HEK293T (cell line): ENCODE results near the gene CLEC16A.

Experiments used
- ARNT ChIP-seq: fragments of 450-650 bp; IDR thresholded peaks from 2 replicates; pipeline ENCODE4 v1.6.1; 2017; ENCODE audit warnings: mild to moderate bottlenecking
- BHLHE40 ChIP-seq: fragments of 450-650 bp; IDR thresholded peaks from 2 replicates; pipeline ENCODE4 v1.6.1; 2016; ENCODE audit warnings: mild to moderate bottlenecking, moderate library complexity, borderline replicate concordance
- CTBP1 ChIP-seq: fragments of 450-650 bp; IDR thresholded peaks from 2 replicates; pipeline ENCODE4 v1.6.1; 2016; ENCODE audit warnings: borderline replicate concordance
- FOXK2 ChIP-seq: fragments of 450-650 bp; IDR thresholded peaks from 2 replicates; pipeline ENCODE4 v1.6.1; 2016; ENCODE audit warnings: mild to moderate bottlenecking
- FOXM1 ChIP-seq: fragments of 450-650 bp; IDR thresholded peaks from 2 replicates; pipeline ENCODE4 v1.6.1; 2017; ENCODE audit warnings: mild to moderate bottlenecking, borderline replicate concordance
- LEF1 ChIP-seq: fragments of 450-650 bp; IDR thresholded peaks from 2 replicates; pipeline ENCODE4 v1.6.1; 2017; ENCODE audit warnings: mild to moderate bottlenecking, borderline replicate concordance
- NFRKB ChIP-seq: fragments of 450-650 bp; IDR thresholded peaks from 2 replicates; pipeline ENCODE4 v1.6.1; 2016; ENCODE audit warnings: mild to moderate bottlenecking, moderate library complexity
- PKNOX1 ChIP-seq: fragments of 450-650 bp; IDR thresholded peaks from 2 replicates; pipeline ENCODE4 v1.6.1; 2016
- SP1 ChIP-seq: fragments of 450-650 bp; IDR thresholded peaks from 2 replicates; pipeline ENCODE4 v1.6.1; 2017
- SUZ12 ChIP-seq: fragments of 450-650 bp; IDR thresholded peaks from 2 replicates; pipeline ENCODE4 v1.6.1; 2016; ENCODE audit warnings: mild to moderate bottlenecking
- TARDBP ChIP-seq: fragments of 450-650 bp; IDR thresholded peaks from 2 replicates; pipeline ENCODE4 v1.6.1; 2016

GRCh38 chr16:10972108-10972818 lies 27.9 kb downstream of the CLEC16A start:
- TF ChIP-seq FOXM1: no peak
- no peak for TF ChIP-seq SUZ12
- no peak for TF ChIP-seq FOXK2
- no peak for TF ChIP-seq LEF1
- TF ChIP-seq BHLHE40: no peak
- no peak for TF ChIP-seq NFRKB
- TF ChIP-seq ARNT: no peak
- TF ChIP-seq SP1: no peak
- TF ChIP-seq PKNOX1: no peak
- TF ChIP-seq TARDBP: no peak
- TF ChIP-seq CTBP1: no peak
